ENCODE results near the gene TK1. TPM values are rescaled to one million over a fixed set of nuclear protein-coding genes. Genes with fewer than 3 reads are reported as not detected.
A peak's percentile ranks its signal among the peaks of the same experiment; 100 is the strongest.

Gene TK1
- total RNA-seq, 4 donors from 2014 or later = 7.4 to 27.9 (median 9.4) TPM

- WGBS, 2 donors (ENCODE audit: low coverage in 1 of 2) = 77% methylated on average over 6 of the region's 6 CpGs; no CpG with 5 or more reads in 1 of the 2 donors
- Histone ChIP-seq H3K4me3 (no peak overlapping the region), H3K27ac (peak overlapping the region in 3 of 4 donors; percentile 34 to 65 (median 45)), H3K36me3 (no peaks in the 10 kb centered on the region), H3K9me3 (no peaks in the 10 kb centered on the region), H3K4me1 (peaks cover 22 to 77% (median 55%) of the 10 kb centered on the region in 4 donors), H3K27me3 (no peaks in the 10 kb centered on the region)
- TF ChIP-seq EP300 (IDR thresholded peaks at IDR 0.05; ENCODE audit: low read depth) = no peak
- no peak for TF ChIP-seq POLR2A (IDR thresholded peaks at IDR 0.05)
- no peak for TF ChIP-seq POLR2AphosphoS5 (IDR thresholded peaks at IDR 0.05)
- TF ChIP-seq CTCF (IDR thresholded peaks at IDR 0.05) = no peak
- DNase-seq = peak; percentile 7
- in situ Hi-C loops (cut with MboI; ENCODE audit: low pct_ligation_motif_present in 1 of 4, low pct_unique_long_range_greater_than_20kb in 1 of 4, low sequenced_read_pairs in 3 of 4) = no loop called here
- intact Hi-C loops (cut with DNase I; ENCODE audit: low total_unique reads) = no loop called here
Measured at GRCh38 chr17:78146881-78147280, 40.0 kb downstream of the TK1 start.

GRCh38 chr17:78146471-78146869 is 40.4 kb downstream of the TK1 start:
- no peak for TF ChIP-seq POLR2AphosphoS5 (IDR thresholded peaks at IDR 0.05)
- no peak for TF ChIP-seq POLR2A (IDR thresholded peaks at IDR 0.05)
- TF ChIP-seq CTCF (IDR thresholded peaks at IDR 0.05) = no peak
- no peak for TF ChIP-seq EP300 (IDR thresholded peaks at IDR 0.05; ENCODE audit: low read depth)
- Histone ChIP-seq H3K4me1 (peaks cover 22 to 77% (median 56%) of the 10 kb centered on the region in 4 donors), H3K9me3 (no peaks in the 10 kb centered on the region), H3K4me3 (no peak overlapping the region), H3K27ac (peak overlapping the region in 1 of 4 donors; percentile 91), H3K27me3 (no peaks in the 10 kb centered on the region), H3K36me3 (no peaks in the 10 kb centered on the region)
- intact Hi-C loops (cut with DNase I; ENCODE audit: low total_unique reads) = no loop called here
- in situ Hi-C loops (cut with MboI; ENCODE audit: low pct_ligation_motif_present in 1 of 4, low pct_unique_long_range_greater_than_20kb in 1 of 4, low sequenced_read_pairs in 3 of 4) = no loop called here
- WGBS, 2 donors (ENCODE audit: low coverage in 1 of 2) = 91 to 100% methylated on average over 4 to 7 of the region's 7 CpGs
- DNase-seq = peak; percentile 12

GRCh38 chr17:78144736-78145641 is 41.9 kb downstream of the TK1 start:
- Histone ChIP-seq H3K27me3 (no peaks in the 10 kb centered on the region), H3K4me3 (no peak overlapping the region), H3K4me1 (peaks cover 22 to 81% (median 58%) of the 10 kb centered on the region in 4 donors), H3K27ac (peak overlapping the region; percentile 80 to 91 (median 83)), H3K9me3 (no peaks in the 10 kb centered on the region), H3K36me3 (no peaks in the 10 kb centered on the region)
- intact Hi-C loops (cut with DNase I; ENCODE audit: low total_unique reads) = no loop called here
- peak; percentile 54 for DNase-seq
- in situ Hi-C loops (cut with MboI; ENCODE audit: low pct_ligation_motif_present in 1 of 4, low pct_unique_long_range_greater_than_20kb in 1 of 4, low sequenced_read_pairs in 3 of 4) = no loop called here
- 49% methylated on average over 17 of the region's 18 CpGs; no CpG with 5 or more reads in 1 of the 2 donors for WGBS, 2 donors (ENCODE audit: low coverage in 1 of 2)
- TF ChIP-seq POLR2A (IDR thresholded peaks at IDR 0.05) (no peak), CTCF (IDR thresholded peaks at IDR 0.05) (no peak), POLR2AphosphoS5 (IDR thresholded peaks at IDR 0.05) (no peak), EP300 (IDR thresholded peaks at IDR 0.05; ENCODE audit: low read depth) (no peak)

- H3K4me1 ChIP-seq = peaks cover 22 to 85% (median 59%) of the 10 kb centered on the region in 4 donors
- H3K4me3 ChIP-seq = no peak overlapping the region
- peak overlapping the region; percentile 80 to 91 (median 83) for H3K27ac ChIP-seq
- WGBS, 2 donors (ENCODE audit: low coverage in 1 of 2) = 41% methylated on average over 11 of the region's 11 CpGs; no CpG with 5 or more reads in 1 of the 2 donors
- no peaks in the 10 kb centered on the region for H3K36me3 ChIP-seq
- peak in 1 of 3 donors; percentile 36 for TF ChIP-seq POLR2AphosphoS5 (IDR thresholded peaks at IDR 0.05)
- TF ChIP-seq POLR2A (IDR thresholded peaks at IDR 0.05) = no peak
- no peak for TF ChIP-seq CTCF (IDR thresholded peaks at IDR 0.05)
- no peak for TF ChIP-seq EP300 (IDR thresholded peaks at IDR 0.05; ENCODE audit: low read depth)
- H3K27me3 ChIP-seq = no peaks in the 10 kb centered on the region
- no peaks in the 10 kb centered on the region for H3K9me3 ChIP-seq
- DNase-seq = peak; percentile 87
- intact Hi-C loops (cut with DNase I; ENCODE audit: low total_unique reads) = no loop called here
- in situ Hi-C loops (cut with MboI; ENCODE audit: low pct_ligation_motif_present in 1 of 4, low pct_unique_long_range_greater_than_20kb in 1 of 4, low sequenced_read_pairs in 3 of 4) = no loop called here
Measured at GRCh38 chr17:78144147-78144719, 42.6 kb downstream of the TK1 start.
